MM.1S (cell line): ENCODE measurements around the gene GLRX2.

Source experiments
- EZH2 ChIP-seq: fragments of 300-600 bp; sonication (generic); optimal IDR thresholded peaks from 2 replicates; pipeline ENCODE3; 2017; ENCODE audit warnings: low read depth, mild to moderate bottlenecking, antibody characterized with exemption, low read length, mixed read lengths
- EZH2phosphoT487 ChIP-seq: fragments of 300-600 bp; sonication (generic); IDR thresholded peaks from 2 replicates; pipeline ENCODE4 v1.6.1; 2018; ENCODE audit warnings: antibody characterized with exemption, low read length
- TF ChIP-seq, protein P1 (sequence below): fragments of 300-600 bp; sonication (generic); IDR thresholded peaks from 2 replicates; pipeline ENCODE4 v1.5.1; 2016; ENCODE audit warnings: antibody characterized with exemption, low read length, mixed read lengths

DNA sequence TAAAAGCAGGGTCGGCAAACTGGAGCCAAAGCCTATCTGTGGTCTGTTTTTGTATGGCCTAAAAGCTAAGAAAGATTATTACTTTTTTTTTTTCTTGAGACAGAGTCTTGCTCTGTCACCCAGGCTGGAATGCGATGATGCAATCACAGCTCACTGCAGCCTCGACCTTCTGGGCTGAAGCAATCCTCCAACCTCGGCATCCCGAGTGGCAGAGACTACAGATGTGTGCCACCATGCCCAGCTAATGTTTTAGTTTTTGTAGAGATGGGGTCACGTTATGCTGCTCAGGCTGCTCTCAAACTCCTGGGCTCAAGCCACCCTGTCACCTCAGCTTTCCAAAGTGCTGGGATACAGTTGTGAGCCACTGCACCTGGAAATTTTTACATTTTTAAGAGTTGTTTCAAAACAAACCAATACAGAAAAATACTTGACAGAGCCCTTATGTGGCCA, 6.5 kb upstream of the GLRX2 start:
- TF ChIP-seq, protein P1, sequence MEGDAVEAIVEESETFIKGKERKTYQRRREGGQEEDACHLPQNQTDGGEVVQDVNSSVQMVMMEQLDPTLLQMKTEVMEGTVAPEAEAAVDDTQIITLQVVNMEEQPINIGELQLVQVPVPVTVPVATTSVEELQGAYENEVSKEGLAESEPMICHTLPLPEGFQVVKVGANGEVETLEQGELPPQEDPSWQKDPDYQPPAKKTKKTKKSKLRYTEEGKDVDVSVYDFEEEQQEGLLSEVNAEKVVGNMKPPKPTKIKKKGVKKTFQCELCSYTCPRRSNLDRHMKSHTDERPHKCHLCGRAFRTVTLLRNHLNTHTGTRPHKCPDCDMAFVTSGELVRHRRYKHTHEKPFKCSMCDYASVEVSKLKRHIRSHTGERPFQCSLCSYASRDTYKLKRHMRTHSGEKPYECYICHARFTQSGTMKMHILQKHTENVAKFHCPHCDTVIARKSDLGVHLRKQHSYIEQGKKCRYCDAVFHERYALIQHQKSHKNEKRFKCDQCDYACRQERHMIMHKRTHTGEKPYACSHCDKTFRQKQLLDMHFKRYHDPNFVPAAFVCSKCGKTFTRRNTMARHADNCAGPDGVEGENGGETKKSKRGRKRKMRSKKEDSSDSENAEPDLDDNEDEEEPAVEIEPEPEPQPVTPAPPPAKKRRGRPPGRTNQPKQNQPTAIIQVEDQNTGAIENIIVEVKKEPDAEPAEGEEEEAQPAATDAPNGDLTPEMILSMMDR, result no peak
- TF ChIP-seq EZH2 (no peak), EZH2phosphoT487 (no peak)
